HepG2 (cell line): Measurements from ENCODE around the gene TAPBP. TPM values are rescaled to one million over a fixed set of nuclear protein-coding genes. Genes with fewer than 3 reads are reported as not detected.

Experiments
- CC2D1A ChIP-seq: sonication (generic); formaldehyde crosslinking; IDR thresholded peaks from 2 replicates; pipeline ENCODE4 v1.8.1; 2023; ENCODE audit warnings: mild to moderate bottlenecking, missing genetic modification reagents
- ELF4 ChIP-seq: sonication (generic); formaldehyde crosslinking; IDR thresholded peaks from 2 replicates; pipeline ENCODE4 v1.5.0; 2020; ENCODE audit warnings: missing genetic modification reagents, mild to moderate bottlenecking, moderate library complexity, borderline replicate concordance
- GATA4 ChIP-seq: sonication (generic); IDR thresholded peaks from 2 replicates; pipeline ENCODE4 v1.6.1; 2016; ENCODE audit warnings: antibody characterized with exemption, low read depth, borderline replicate concordance
- HOXA5 ChIP-seq: sonication (generic); formaldehyde crosslinking; IDR thresholded peaks from 2 replicates; pipeline ENCODE4 v1.4.0; 2020; ENCODE audit warnings: missing genetic modification reagents
- KDM4B ChIP-seq: sonication (generic); formaldehyde crosslinking; IDR thresholded peaks from 2 replicates; pipeline ENCODE4 v1.4.0; 2020; ENCODE audit warnings: missing genetic modification reagents
- MYNN ChIP-seq: sonication (generic); formaldehyde crosslinking; IDR thresholded peaks from 2 replicates; pipeline ENCODE4 v1.4.0; 2020; ENCODE audit warnings: mild to moderate bottlenecking, low read depth, missing genetic modification reagents
- MZF1 ChIP-seq: sonication (generic); formaldehyde crosslinking; IDR thresholded peaks from 2 replicates; pipeline ENCODE4 v1.8.1; 2023; ENCODE audit warnings: mild to moderate bottlenecking, missing genetic modification reagents, borderline replicate concordance
- NFE2 ChIP-seq: sonication (generic); formaldehyde crosslinking; IDR thresholded peaks from 2 replicates; pipeline ENCODE4 v1.4.0; 2020; ENCODE audit warnings: missing genetic modification reagents
- PHF8 ChIP-seq: sonication (generic); formaldehyde crosslinking; IDR thresholded peaks from 2 replicates; pipeline ENCODE4 v1.5.0; 2020; ENCODE audit warnings: missing genetic modification reagents
- SAP130 ChIP-seq: IDR thresholded peaks from 2 replicates; pipeline ENCODE4 v1.6.1; 2016; ENCODE audit warnings: low read depth
- SP2 ChIP-seq: sonication (generic); formaldehyde crosslinking; IDR thresholded peaks from 2 replicates; pipeline ENCODE4 v1.5.1; 2020; ENCODE audit warnings: mild to moderate bottlenecking, missing genetic modification reagents
- TAF15 ChIP-seq: fragments of 200-400 bp; formaldehyde crosslinking; IDR thresholded peaks from one replicate; pipeline ENCODE4 v1.6.1; 2018; ENCODE audit warnings: mild to moderate bottlenecking, low read depth, low read length; ENCODE audit not compliant: poor library complexity, severe bottlenecking
- TSC22D2 ChIP-seq: sonication (generic); formaldehyde crosslinking; IDR thresholded peaks from 2 replicates; pipeline ENCODE4 v1.5.1; 2020; ENCODE audit warnings: missing genetic modification reagents, mild to moderate bottlenecking, borderline replicate concordance
- ZBTB34 ChIP-seq: sonication (generic); formaldehyde crosslinking; IDR thresholded peaks from 2 replicates; pipeline ENCODE4 v1.8.0; 2022; ENCODE audit warnings: mild to moderate bottlenecking, missing genetic modification reagents
- ZNF20 ChIP-seq: sonication (generic); formaldehyde crosslinking; IDR thresholded peaks from 2 replicates; pipeline ENCODE4 v1.4.0; 2020; ENCODE audit warnings: mild to moderate bottlenecking, moderate library complexity, missing genetic modification reagents
- ZNF225 ChIP-seq: sonication (generic); formaldehyde crosslinking; IDR thresholded peaks from 2 replicates; pipeline ENCODE4 v1.4.0; 2020; ENCODE audit warnings: mild to moderate bottlenecking, missing genetic modification reagents
- ZNF232 ChIP-seq: sonication (generic); formaldehyde crosslinking; IDR thresholded peaks from 2 replicates; pipeline ENCODE4 v1.4.0; 2020; ENCODE audit warnings: missing genetic modification reagents, borderline replicate concordance
- ZNF263 ChIP-seq: sonication (generic); formaldehyde crosslinking; IDR thresholded peaks from 2 replicates; pipeline ENCODE4 v1.4.0; 2020; ENCODE audit warnings: missing genetic modification reagents
- ZNF337 ChIP-seq: sonication (generic); formaldehyde crosslinking; IDR thresholded peaks from 2 replicates; pipeline ENCODE4 v1.5.1; 2020; ENCODE audit warnings: missing genetic modification reagents, low read depth, mild to moderate bottlenecking, borderline replicate concordance
- ZNF547 ChIP-seq: sonication (generic); formaldehyde crosslinking; IDR thresholded peaks from 2 replicates; pipeline ENCODE4 v1.5.1; 2020; ENCODE audit warnings: mild to moderate bottlenecking, missing genetic modification reagents
- ZNF782 ChIP-seq: sonication (generic); formaldehyde crosslinking; IDR thresholded peaks from 2 replicates; pipeline ENCODE4 v1.4.0; 2020; ENCODE audit warnings: missing genetic modification reagents, mild to moderate bottlenecking, borderline replicate concordance
- ZNF850 ChIP-seq: sonication (generic); formaldehyde crosslinking; conservative IDR thresholded peaks from 2 replicates; pipeline ENCODE4 v1.9.0; 2021; ENCODE audit warnings: mild to moderate bottlenecking, missing genetic modification reagents
- polyA plus RNA-seq, 8 experiments: library from polyadenylated mRNA; depleted of rRNA in 3 of 8; stranded (reverse) in 7 of 8; unstranded in 1 of 8; fragments of >200 nt; fragmentation: Illumina TruSeq in 4 of 8; extraction: Trizol in 4 of 8; gene quantifications; 2 replicates each; pipeline versions ENCODE4 v1.2.1 to v1.2.3, GENCODE V29; 2011 to 2016; ENCODE audit warnings: low read depth in 4 of 8, missing spikeins in 1 of 8, mixed read lengths in 1 of 8; ENCODE audit not compliant: insufficient read depth in 1 of 8
- total RNA-seq, 5 experiments: library from RNA; depleted of rRNA; stranded (reverse); fragments of >200 nt; fragmentation: Illumina TruSeq; extraction: Trizol; gene quantifications; 2 replicates each; pipeline ENCODE4 v1.2.3, GENCODE V29; 2016; ENCODE audit warnings: low read depth in 1 of 5
- TF ChIP-seq, protein P1 (sequence below): sonication (generic); formaldehyde crosslinking; IDR thresholded peaks from 2 replicates; pipeline ENCODE4 v1.4.0; 2020; ENCODE audit warnings: missing genetic modification reagents, mild to moderate bottlenecking, borderline replicate concordance
- TF ChIP-seq, protein P2 (sequence below): sonication (generic); formaldehyde crosslinking; IDR thresholded peaks from 2 replicates; pipeline ENCODE4 v1.5.0; 2020; ENCODE audit warnings: missing genetic modification reagents, mild to moderate bottlenecking, borderline replicate concordance

TAPBP gene
- total and polyA plus RNA-seq, 2 of the 13 experiments (the other 11 are each of a cell fraction or from before 2014, with no cell fraction given): 27.4 to 32.3 TPM

DNA sequence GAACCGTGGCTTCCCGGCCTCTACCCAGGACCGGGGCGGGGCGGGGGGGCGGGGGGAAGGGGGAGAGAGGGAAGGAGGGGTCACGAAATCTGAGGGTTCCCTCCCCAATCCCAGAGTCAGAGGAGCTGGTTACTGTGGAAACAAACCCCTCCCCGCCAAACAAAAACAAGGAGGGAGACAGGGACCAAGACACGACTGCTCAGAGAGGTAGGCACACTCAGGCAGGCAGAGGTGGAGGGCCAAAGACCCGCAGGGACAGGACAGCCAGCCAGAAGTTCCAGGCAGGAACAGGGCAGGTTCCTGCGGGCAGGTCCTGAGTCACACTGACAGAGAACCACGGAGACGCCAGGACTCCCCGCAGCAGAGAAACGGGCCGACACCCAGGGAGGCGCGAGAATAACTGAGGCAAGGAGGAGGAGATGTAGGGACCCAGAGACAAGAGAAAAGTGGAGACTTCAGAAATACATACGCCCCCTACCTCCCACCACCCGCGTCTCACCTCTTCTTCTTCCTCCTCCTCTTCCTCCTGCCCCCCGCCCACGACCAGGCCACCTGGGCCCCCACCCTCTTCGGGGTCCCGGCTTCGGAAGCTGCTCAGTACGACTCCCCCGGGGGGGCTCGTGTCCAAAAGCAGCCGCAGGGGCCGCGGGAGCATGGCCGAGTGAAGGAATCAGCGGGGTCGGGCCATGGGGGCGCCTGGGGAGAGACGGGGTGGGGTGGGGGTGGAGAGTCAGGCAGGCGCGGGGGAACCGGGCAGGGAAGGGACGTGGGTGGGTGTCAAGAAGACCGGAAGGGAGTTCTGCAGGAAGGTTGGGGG, 15.7 kb downstream of the TAPBP start (continued):
- TF ChIP-seq, protein P1, sequence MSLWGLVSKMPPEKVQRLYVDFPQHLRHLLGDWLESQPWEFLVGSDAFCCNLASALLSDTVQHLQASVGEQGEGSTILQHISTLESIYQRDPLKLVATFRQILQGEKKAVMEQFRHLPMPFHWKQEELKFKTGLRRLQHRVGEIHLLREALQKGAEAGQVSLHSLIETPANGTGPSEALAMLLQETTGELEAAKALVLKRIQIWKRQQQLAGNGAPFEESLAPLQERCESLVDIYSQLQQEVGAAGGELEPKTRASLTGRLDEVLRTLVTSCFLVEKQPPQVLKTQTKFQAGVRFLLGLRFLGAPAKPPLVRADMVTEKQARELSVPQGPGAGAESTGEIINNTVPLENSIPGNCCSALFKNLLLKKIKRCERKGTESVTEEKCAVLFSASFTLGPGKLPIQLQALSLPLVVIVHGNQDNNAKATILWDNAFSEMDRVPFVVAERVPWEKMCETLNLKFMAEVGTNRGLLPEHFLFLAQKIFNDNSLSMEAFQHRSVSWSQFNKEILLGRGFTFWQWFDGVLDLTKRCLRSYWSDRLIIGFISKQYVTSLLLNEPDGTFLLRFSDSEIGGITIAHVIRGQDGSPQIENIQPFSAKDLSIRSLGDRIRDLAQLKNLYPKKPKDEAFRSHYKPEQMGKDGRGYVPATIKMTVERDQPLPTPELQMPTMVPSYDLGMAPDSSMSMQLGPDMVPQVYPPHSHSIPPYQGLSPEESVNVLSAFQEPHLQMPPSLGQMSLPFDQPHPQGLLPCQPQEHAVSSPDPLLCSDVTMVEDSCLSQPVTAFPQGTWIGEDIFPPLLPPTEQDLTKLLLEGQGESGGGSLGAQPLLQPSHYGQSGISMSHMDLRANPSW (CRISPR knock-in tag): no peak
- TF ChIP-seq GATA4: no peak
- TF ChIP-seq ZNF850 (CRISPR knock-in tag): no peak
- 0 out of 2 replicates have a peak, but pooled peaks have one; percentile 20 for TF ChIP-seq SP2 (CRISPR knock-in tag)
- no peak for TF ChIP-seq ZNF225 (CRISPR knock-in tag)
- no peak for TF ChIP-seq CC2D1A (CRISPR knock-in tag)
- TF ChIP-seq KDM4B (CRISPR knock-in tag): no peak
- no peak for TF ChIP-seq ZNF782 (CRISPR knock-in tag)
- 0 out of 2 replicates have a peak, but pooled peaks have one; percentile 14 for TF ChIP-seq ZBTB34 (CRISPR knock-in tag)
- TF ChIP-seq ELF4: no peak
- no peak for TF ChIP-seq ZNF20 (CRISPR knock-in tag)
- no peak for TF ChIP-seq NFE2 (CRISPR knock-in tag)
- TF ChIP-seq MZF1 (CRISPR knock-in tag): no peak
- no peak for TF ChIP-seq TAF15
- TF ChIP-seq TSC22D2 (CRISPR knock-in tag): 0 out of 2 replicates have a peak, but pooled peaks have one; percentile 34
- TF ChIP-seq ZNF232 (CRISPR knock-in tag): no peak
- no peak for TF ChIP-seq ZNF263 (CRISPR knock-in tag)
- TF ChIP-seq HOXA5: no peak
- peak; percentile 19; the same call in 1 of the 2 replicates for TF ChIP-seq PHF8 (CRISPR knock-in tag)
- peak; percentile 82 for TF ChIP-seq SAP130 (CRISPR knock-in tag)
- TF ChIP-seq, protein P2, sequence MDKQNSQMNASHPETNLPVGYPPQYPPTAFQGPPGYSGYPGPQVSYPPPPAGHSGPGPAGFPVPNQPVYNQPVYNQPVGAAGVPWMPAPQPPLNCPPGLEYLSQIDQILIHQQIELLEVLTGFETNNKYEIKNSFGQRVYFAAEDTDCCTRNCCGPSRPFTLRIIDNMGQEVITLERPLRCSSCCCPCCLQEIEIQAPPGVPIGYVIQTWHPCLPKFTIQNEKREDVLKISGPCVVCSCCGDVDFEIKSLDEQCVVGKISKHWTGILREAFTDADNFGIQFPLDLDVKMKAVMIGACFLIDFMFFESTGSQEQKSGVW (CRISPR knock-in tag): no peak
- TF ChIP-seq ZNF547 (CRISPR knock-in tag): no peak
- TF ChIP-seq MYNN (CRISPR knock-in tag): no peak
- TF ChIP-seq ZNF337 (CRISPR knock-in tag): no peak
